Testis (tissue), 3 donors: ENCODE measurements around the gene ABCA4. TPM values are rescaled to one million over a fixed set of nuclear protein-coding genes. Genes with fewer than 3 reads are reported as not detected.

Experiments used
- DNase-seq: peaks from one replicate; pipeline ENCODE4 v3.0.0-alpha.2; 2019
- H3K27ac ChIP-seq, 2 donors: fragments of 200-600 bp; sonication (generic); one replicate each; pipeline ENCODE4 v1.5.1; 2019
- H3K27me3 ChIP-seq: fragments of 200-600 bp; sonication (generic); one replicate; pipeline ENCODE4 v1.5.1; 2019
- H3K36me3 ChIP-seq: fragments of 200-600 bp; sonication (generic); one replicate; pipeline ENCODE4 v1.5.1; 2017; ENCODE audit warnings: low read depth; ENCODE audit errors: missing control alignments
- H3K4me1 ChIP-seq: fragments of 200-600 bp; sonication (generic); one replicate; pipeline ENCODE4 v1.5.1; 2019
- H3K4me3 ChIP-seq, 2 donors: fragments of 200-600 bp; sonication (generic); one replicate each; pipeline ENCODE4 v1.5.1; 2017 to 2019
- H3K9me3 ChIP-seq: fragments of 200-600 bp; sonication (generic); one replicate; pipeline ENCODE4 v1.5.1; 2017
- POLR2A ChIP-seq: fragments of 450-650 bp; IDR thresholded peaks from one replicate; pipeline ENCODE4 v1.6.1; 2017; ENCODE audit warnings: antibody characterized with exemption, mild to moderate bottlenecking, moderate library complexity
- WGBS, 2 donors: methylation state at CpG; one replicate each; pipeline ENCODE4 v1.1.5; 2018; 5-methylcytosine and 5-hydroxymethylcytosine counted together
- intact Hi-C: fragments of 100-400 bp; cut with DNase I; formaldehyde crosslinking; loops from one replicate; pipeline ENCODE4 v1.15.1; 2023; ENCODE audit warnings: low total_unique reads
- polyA plus RNA-seq: library from polyadenylated mRNA; stranded (reverse); fragments of 350-450 nt; fragmentation: Illumina TruSeq; extraction: RNeasy Lipid Tissue Mini Kit (QIAGEN cat#74804); gene quantifications from one replicate; pipeline ENCODE4 v1.2.3, GENCODE V29; 2014; ENCODE audit warnings: low read depth, low replicate concordance; ENCODE audit not compliant: insufficient read depth
- total RNA-seq, 2 donors: library from RNA; depleted of rRNA; stranded (reverse); fragments of >200 nt; gene quantifications; one replicate each; pipeline ENCODE4 v1.2.3, GENCODE V29; 2016
- TF ChIP-seq, protein P1 (sequence below), 3 experiments: fragments of 450-650 bp in 2 of 3; fragments of 200-600 bp in 1 of 3; sonication (generic) in 1 of 3; IDR thresholded peaks; one replicate each; pipeline ENCODE4 v1.5.1; 2016 to 2019; ENCODE audit warnings: antibody characterized with exemption in 3 of 3, mild to moderate bottlenecking in 2 of 3, moderate library complexity in 1 of 3

ABCA4 gene
- total and polyA plus RNA-seq, 3 donors from 2014 or later = 1.6 to 1.8 (median 1.8) TPM

GRCh38 chr1:94070865-94071264, 50.1 kb downstream of the ABCA4 start:
- H3K9me3 ChIP-seq = no peaks in the 10 kb centered on the region
- H3K4me1 ChIP-seq = peaks cover 5% of the 10 kb centered on the region
- no peak for TF ChIP-seq POLR2A
- TF ChIP-seq, protein P1, sequence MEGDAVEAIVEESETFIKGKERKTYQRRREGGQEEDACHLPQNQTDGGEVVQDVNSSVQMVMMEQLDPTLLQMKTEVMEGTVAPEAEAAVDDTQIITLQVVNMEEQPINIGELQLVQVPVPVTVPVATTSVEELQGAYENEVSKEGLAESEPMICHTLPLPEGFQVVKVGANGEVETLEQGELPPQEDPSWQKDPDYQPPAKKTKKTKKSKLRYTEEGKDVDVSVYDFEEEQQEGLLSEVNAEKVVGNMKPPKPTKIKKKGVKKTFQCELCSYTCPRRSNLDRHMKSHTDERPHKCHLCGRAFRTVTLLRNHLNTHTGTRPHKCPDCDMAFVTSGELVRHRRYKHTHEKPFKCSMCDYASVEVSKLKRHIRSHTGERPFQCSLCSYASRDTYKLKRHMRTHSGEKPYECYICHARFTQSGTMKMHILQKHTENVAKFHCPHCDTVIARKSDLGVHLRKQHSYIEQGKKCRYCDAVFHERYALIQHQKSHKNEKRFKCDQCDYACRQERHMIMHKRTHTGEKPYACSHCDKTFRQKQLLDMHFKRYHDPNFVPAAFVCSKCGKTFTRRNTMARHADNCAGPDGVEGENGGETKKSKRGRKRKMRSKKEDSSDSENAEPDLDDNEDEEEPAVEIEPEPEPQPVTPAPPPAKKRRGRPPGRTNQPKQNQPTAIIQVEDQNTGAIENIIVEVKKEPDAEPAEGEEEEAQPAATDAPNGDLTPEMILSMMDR (IDR thresholded peaks at IDR 0.05) = no peak
- WGBS, 2 donors = 88 to 92% methylated on average over 3 of the region's 3 CpGs
- no peak overlapping the region for H3K4me3 ChIP-seq
- intact Hi-C loops = no loop called here
- DNase-seq = no peak
- no peak overlapping the region for H3K27ac ChIP-seq
- no peaks in the 10 kb centered on the region for H3K36me3 ChIP-seq
- H3K27me3 ChIP-seq = no peaks in the 10 kb centered on the region

DNA sequence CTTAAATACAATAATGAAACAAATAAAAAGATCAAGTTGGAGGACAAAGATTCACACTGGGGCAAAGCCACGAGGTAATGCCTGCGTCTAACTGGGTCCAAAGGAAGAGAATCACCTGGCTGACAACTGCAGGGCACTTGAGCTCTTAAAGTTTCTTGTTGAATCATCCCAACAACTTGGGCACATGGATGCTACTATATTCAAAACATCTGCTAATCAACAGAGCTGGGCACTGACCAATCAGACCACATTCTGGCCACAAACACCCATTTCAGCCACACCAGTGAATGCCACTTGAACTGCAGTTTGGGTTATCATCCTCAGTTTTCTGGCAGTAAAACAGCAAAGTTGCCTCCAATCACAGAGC, 51.0 kb downstream of the ABCA4 start:
- Histone ChIP-seq H3K27ac (no peak overlapping the region), H3K27me3 (no peaks in the 10 kb centered on the region), H3K9me3 (no peaks in the 10 kb centered on the region), H3K4me3 (no peak overlapping the region), H3K36me3 (no peaks in the 10 kb centered on the region), H3K4me1 (peaks cover 5% of the 10 kb centered on the region)
- no peak for TF ChIP-seq POLR2A
- intact Hi-C loops = no loop called here
- no peak for DNase-seq
- WGBS, 2 donors = 91% methylated on average over 2 of the region's 2 CpGs

DNA sequence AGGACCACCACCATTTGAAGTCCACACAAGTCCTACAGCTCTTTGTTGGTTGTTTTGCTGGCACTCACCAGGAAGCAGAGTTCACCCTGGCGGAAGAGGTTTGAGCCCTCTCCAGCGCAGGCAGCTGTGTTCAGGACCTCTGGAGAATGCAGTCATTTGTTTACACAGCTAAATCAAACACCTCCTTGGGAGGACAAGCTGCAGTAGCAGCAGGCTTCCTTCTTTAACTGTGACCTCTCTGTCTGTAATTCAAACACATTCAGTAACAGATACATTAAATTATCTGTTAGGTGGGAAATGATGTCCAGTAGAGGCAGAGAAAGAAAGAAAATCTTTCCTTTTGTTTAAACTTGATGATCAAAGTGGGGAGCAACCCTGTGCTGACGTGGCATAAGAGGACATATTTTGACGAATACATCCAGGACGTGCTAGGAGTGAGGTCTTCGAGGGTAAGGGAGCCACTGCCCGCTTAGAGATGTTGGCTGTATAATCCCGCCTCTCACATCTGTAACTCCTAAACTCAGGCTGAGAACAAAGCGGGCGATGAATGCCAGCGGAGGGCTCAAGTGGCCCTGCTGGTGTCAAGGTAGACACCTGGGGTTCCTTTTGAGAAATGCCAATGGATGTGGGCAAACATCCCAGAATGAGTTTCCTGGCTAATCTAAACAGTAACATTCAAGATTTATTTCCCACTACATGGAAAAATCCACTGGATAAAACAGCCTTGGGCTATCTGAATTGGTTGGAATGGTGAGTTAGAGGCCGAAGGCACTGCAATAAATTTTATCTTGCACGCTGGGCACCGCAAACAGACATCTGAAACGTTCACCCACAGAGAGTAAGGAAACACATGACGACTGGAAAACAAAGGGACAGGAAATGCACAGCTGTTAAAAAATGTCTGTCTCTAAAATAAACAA, 51.7 kb downstream of the ABCA4 start:
- no peak for DNase-seq
- Histone ChIP-seq H3K27ac (peak overlapping the region in 1 of 2 donors; percentile 32), H3K4me1 (peaks cover 5% of the 10 kb centered on the region), H3K9me3 (no peaks in the 10 kb centered on the region), H3K36me3 (no peaks in the 10 kb centered on the region), H3K27me3 (no peaks in the 10 kb centered on the region), H3K4me3 (no peak overlapping the region)
- 64 to 72% methylated on average over 16 of the region's 16 CpGs for WGBS, 2 donors
- TF ChIP-seq, protein P1 (IDR thresholded peaks at IDR 0.05) = no peak
- no peak for TF ChIP-seq POLR2A
- intact Hi-C loops = no loop called here

- H3K27me3 ChIP-seq = no peaks in the 10 kb centered on the region
- peak overlapping the region in 1 of 2 donors; percentile 32 for H3K27ac ChIP-seq
- no peaks in the 10 kb centered on the region for H3K9me3 ChIP-seq
- peaks cover 5% of the 10 kb centered on the region for H3K4me1 ChIP-seq
- no peaks in the 10 kb centered on the region for H3K36me3 ChIP-seq
- intact Hi-C loops = no loop called here
- no peak overlapping the region for H3K4me3 ChIP-seq
- TF ChIP-seq, protein P1 (IDR thresholded peaks at IDR 0.05) = no peak
- TF ChIP-seq POLR2A = no peak
- WGBS, 2 donors = 85 to 87% methylated on average over 6 of the region's 6 CpGs
- DNase-seq = no peak
Measured at GRCh38 chr1:94068096-94068998, 52.6 kb downstream of the ABCA4 start.

DNA sequence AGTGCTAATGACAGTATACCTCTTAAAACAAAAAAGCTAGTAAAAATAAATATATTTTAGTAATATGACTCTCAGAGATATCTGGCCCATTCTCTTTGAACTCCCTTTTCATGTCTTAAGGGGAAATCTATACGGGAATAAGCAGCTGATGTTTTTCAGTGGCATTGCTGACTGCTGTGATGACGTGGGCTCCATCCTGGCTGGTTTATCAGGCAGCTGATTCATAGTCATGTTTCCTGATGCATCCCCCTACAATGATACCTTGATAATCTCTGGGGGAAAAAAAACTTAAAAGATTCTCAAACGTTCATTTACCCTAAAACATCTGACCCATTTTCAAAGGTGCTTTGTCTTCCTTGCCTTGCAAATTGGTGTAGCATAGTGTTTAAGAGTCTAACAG, 53.8 kb downstream of the ABCA4 start:
- Histone ChIP-seq H3K36me3 (no peaks in the 10 kb centered on the region), H3K4me1 (peaks cover 5% of the 10 kb centered on the region), H3K27me3 (no peaks in the 10 kb centered on the region), H3K9me3 (no peaks in the 10 kb centered on the region), H3K27ac (no peak overlapping the region), H3K4me3 (no peak overlapping the region)
- TF ChIP-seq POLR2A = no peak
- TF ChIP-seq, protein P1 (IDR thresholded peaks at IDR 0.05) = no peak
- WGBS, 2 donors = 72 to 77% methylated on average over 3 of the region's 3 CpGs
- DNase-seq = no peak
- intact Hi-C loops = no loop called here
